ENCODE data around the gene GBX1. TPM values are rescaled to one million over a fixed set of nuclear protein-coding genes. Genes with fewer than 3 reads are reported as not detected.

Gene GBX1
- total RNA-seq, 1 experiment from 2014 or later: not detected

DNA sequence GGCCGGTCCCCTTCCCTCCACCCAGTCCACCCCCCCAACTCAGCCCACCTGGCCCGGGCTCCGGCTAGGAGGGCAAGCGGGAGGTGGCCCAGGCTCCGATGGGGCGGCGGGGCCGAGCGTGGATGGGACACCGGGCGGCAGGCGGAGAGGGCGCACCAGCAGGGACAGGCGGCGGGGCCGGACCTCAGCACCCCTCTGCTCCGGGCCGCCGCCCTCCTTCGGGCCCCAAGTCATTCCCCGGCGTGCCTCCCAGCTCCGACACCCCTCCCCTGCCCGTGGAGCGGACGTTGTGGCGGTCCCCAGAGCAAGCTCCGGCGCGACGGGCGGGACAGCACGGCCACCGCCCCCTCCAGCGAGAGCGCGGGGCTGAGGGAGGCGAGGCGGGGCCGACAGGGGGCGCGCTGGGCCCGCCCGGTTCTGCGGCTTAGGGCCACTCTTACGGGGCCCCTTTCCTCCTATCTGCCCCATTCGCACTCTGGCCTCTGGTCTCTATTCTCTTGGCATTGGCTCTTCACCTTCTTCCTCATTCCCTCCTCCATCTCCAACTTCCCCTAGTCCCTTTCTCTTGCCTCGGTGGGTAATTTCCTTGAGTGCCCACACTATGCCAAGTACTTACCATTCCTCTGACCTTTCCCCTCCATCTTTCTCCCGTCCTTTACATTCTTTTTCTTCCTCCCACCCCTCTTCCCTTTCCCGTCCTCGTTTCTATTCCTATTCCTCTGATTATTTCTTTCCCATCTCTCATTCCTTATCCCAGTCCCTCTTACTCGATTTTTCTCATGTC lies 701 bp upstream of the GBX1 start:
- Mint-ChIP-seq H3K4me1 (ENCODE audit: low read depth, unreplicated experiment) (peaks cover 5% of the 10 kb centered on the region), H3K4me3 (ENCODE audit: unreplicated experiment) (peak overlapping the region; percentile 62), H3K27ac (ENCODE audit: unreplicated experiment) (no peak overlapping the region), H3K27me3 (ENCODE audit: insufficient read depth, unreplicated experiment) (peaks cover 30% of the 10 kb centered on the region), H3K36me3 (ENCODE audit: insufficient read depth, unreplicated experiment) (no peaks in the 10 kb centered on the region), H3K9me3 (ENCODE audit: unreplicated experiment) (no peaks in the 10 kb centered on the region)
- Histone ChIP-seq H3K36me3 (ENCODE audit: control insufficient read depth, insufficient read depth, low read length) (no peaks in the 10 kb centered on the region), H3K27me3 (replicated peaks; ENCODE audit: control insufficient read depth, insufficient read depth, low read length) (peaks cover 13% of the 10 kb centered on the region), H3K9me3 (no peaks in the 10 kb centered on the region), H3K4me1 (0 out of 2 replicates have a peak, but pooled peaks cover 4% of the 10 kb centered on the region), H3K4me3 (ENCODE audit: low read depth, low read length) (peak overlapping the region; percentile 40)
- intact Hi-C loops (cut with micrococcal nuclease; ENCODE audit: unreplicated experiment): loop anchor here (1.0 kb wide), 1 partner anchor 44 kb away; no protein-coding TSS in a partner anchor
- TF ChIP-seq, protein P1, sequence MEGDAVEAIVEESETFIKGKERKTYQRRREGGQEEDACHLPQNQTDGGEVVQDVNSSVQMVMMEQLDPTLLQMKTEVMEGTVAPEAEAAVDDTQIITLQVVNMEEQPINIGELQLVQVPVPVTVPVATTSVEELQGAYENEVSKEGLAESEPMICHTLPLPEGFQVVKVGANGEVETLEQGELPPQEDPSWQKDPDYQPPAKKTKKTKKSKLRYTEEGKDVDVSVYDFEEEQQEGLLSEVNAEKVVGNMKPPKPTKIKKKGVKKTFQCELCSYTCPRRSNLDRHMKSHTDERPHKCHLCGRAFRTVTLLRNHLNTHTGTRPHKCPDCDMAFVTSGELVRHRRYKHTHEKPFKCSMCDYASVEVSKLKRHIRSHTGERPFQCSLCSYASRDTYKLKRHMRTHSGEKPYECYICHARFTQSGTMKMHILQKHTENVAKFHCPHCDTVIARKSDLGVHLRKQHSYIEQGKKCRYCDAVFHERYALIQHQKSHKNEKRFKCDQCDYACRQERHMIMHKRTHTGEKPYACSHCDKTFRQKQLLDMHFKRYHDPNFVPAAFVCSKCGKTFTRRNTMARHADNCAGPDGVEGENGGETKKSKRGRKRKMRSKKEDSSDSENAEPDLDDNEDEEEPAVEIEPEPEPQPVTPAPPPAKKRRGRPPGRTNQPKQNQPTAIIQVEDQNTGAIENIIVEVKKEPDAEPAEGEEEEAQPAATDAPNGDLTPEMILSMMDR (IDR thresholded peaks at IDR 0.05; ENCODE audit: insufficient read depth in 1 of 2, low read depth in 1 of 2, low read length in 1 of 2, severe bottlenecking in 1 of 2, unreplicated experiment in 1 of 2): peak; percentile 52 to 83
- ChIA-PET POLR2A (no interaction called here), CTCF (interaction anchor here (0.7 to 1.6 kb wide), 5 partner anchors 10 to 200 kb away, joined by 3 to 5 read pairs (median 4); no protein-coding TSS in a partner anchor)
- no TSS peak for BruUV-seq (replicated peaks)
- peak in 1 of 2 experiments; percentile 67 for DNase-seq

DNA sequence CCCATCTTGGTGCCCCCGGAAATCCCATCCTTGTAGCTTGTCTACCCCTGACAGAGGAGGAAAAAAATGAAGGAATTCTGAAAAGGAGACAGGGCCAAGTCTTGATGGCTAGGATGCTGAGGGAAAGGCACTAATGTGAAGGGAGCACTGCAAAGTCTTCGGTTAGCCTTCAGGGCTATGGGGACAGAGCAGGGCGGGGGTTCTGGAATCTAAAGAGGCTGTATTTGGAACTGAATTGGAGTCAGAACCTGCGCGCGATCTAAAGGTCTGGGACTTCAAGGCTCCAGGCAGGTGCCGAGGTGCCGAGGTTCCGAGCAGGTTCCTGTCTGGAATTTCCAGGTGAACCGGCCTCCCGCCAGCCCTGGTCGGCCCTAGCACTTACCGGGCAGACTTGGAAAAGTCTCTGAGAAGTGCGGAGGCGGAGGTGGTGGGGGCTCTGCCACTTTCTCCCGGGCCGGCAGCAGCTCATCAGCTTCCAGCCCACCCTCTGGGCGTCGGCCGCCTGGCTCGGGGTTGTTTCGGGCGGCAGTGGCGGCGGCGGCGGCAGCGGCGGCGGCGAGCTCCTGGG lies 781 bp downstream of the GBX1 start:
- H3K4me3 Mint-ChIP-seq (ENCODE audit: unreplicated experiment): peak overlapping the region; percentile 60
- H3K36me3 ChIP-seq (ENCODE audit: control insufficient read depth, insufficient read depth, low read length): no peaks in the 10 kb centered on the region
- no TSS peak for BruUV-seq (replicated peaks)
- peak overlapping the region; percentile 40 for H3K4me3 ChIP-seq (ENCODE audit: low read depth, low read length)
- H3K9me3 Mint-ChIP-seq (ENCODE audit: unreplicated experiment): no peaks in the 10 kb centered on the region
- no peak overlapping the region for H3K27ac Mint-ChIP-seq (ENCODE audit: unreplicated experiment)
- intact Hi-C loops (cut with micrococcal nuclease; ENCODE audit: unreplicated experiment): no loop called here
- no peaks in the 10 kb centered on the region for H3K36me3 Mint-ChIP-seq (ENCODE audit: insufficient read depth, unreplicated experiment)
- ChIA-PET CTCF (interaction anchor here (1.3 to 2.2 kb wide), 2 partner anchors 28 to 43 kb away, joined by 3 to 5 read pairs; no protein-coding TSS in a partner anchor), POLR2A (no interaction called here)
- peaks cover 21% of the 10 kb centered on the region for H3K27me3 Mint-ChIP-seq (ENCODE audit: insufficient read depth, unreplicated experiment)
- TF ChIP-seq, protein P1 (IDR thresholded peaks at IDR 0.05; ENCODE audit: insufficient read depth in 1 of 2, low read depth in 1 of 2, low read length in 1 of 2, severe bottlenecking in 1 of 2, unreplicated experiment in 1 of 2): no peak
- DNase-seq: no peak
- H3K4me1 Mint-ChIP-seq (ENCODE audit: low read depth, unreplicated experiment): peaks cover 5% of the 10 kb centered on the region
- no peaks in the 10 kb centered on the region for H3K9me3 ChIP-seq
- 0 out of 2 replicates have a peak, but pooled peaks cover 4% of the 10 kb centered on the region for H3K4me1 ChIP-seq
- H3K27me3 ChIP-seq (replicated peaks; ENCODE audit: control insufficient read depth, insufficient read depth, low read length): peaks cover 15% of the 10 kb centered on the region

DNA sequence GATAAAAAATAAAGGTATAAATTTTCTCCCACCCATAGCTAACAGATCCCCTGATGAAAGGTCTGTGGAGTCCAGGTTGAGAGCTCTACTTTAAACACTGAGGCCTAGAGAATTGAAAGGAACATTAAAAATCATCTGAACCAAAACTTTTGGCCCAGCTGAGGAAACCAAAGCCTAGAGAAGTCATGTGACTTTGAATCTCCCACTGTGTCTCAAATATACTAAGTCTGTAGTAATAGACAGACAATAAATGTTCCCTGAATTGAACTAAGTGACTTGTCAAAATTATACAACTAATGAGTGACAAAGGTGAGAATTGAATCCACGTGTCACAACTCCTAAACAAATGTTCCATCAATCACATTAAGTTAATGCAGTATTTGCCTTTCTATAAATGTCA lies 5.7 kb downstream of the GBX1 start:
- no peak for DNase-seq
- no TSS peak for BruUV-seq (replicated peaks)
- POLR2A ChIA-PET: no interaction called here
- TF ChIP-seq, protein P1 (IDR thresholded peaks at IDR 0.05; ENCODE audit: insufficient read depth in 1 of 2, low read depth in 1 of 2, low read length in 1 of 2, severe bottlenecking in 1 of 2, unreplicated experiment in 1 of 2): no peak
- Histone ChIP-seq H3K27me3 (replicated peaks; ENCODE audit: control insufficient read depth, insufficient read depth, low read length) (peaks cover 11% of the 10 kb centered on the region), H3K9me3 (no peaks in the 10 kb centered on the region), H3K4me3 (ENCODE audit: low read depth, low read length) (no peak overlapping the region), H3K36me3 (ENCODE audit: control insufficient read depth, insufficient read depth, low read length) (no peaks in the 10 kb centered on the region), H3K4me1 (0 out of 2 replicates have a peak, but pooled peaks cover under 1% of the 10 kb centered on the region)
- H3K4me3 Mint-ChIP-seq (ENCODE audit: unreplicated experiment): no peak overlapping the region
- no peaks in the 10 kb centered on the region for H3K36me3 Mint-ChIP-seq (ENCODE audit: insufficient read depth, unreplicated experiment)
- CTCF ChIA-PET: no interaction called here
- no peak overlapping the region for H3K27ac Mint-ChIP-seq (ENCODE audit: unreplicated experiment)
- H3K4me1 Mint-ChIP-seq (ENCODE audit: low read depth, unreplicated experiment): no peaks in the 10 kb centered on the region
- H3K27me3 Mint-ChIP-seq (ENCODE audit: insufficient read depth, unreplicated experiment): peaks cover 3% of the 10 kb centered on the region
- intact Hi-C loops (cut with micrococcal nuclease; ENCODE audit: unreplicated experiment): no loop called here
- H3K9me3 Mint-ChIP-seq (ENCODE audit: unreplicated experiment): no peaks in the 10 kb centered on the region
